ENCODE measurements around the gene EIPR1. TPM values are rescaled to one million over a fixed set of nuclear protein-coding genes. Genes with fewer than 3 reads are reported as not detected.

Gene EIPR1
- total RNA-seq, 1 experiment from 2014 or later: 27.8 TPM

GRCh38 chr2:3168230-3168891, 209.3 kb downstream of the EIPR1 start:
- H3K56ac ChIP-seq (ENCODE audit: insufficient read length, low read depth, low read length): no peak overlapping the region
- no peak for DNase-seq
- H3K18ac ChIP-seq (ENCODE audit: insufficient read length, low read depth, low read length): peak overlapping the region; percentile 15
- H3T11ph ChIP-seq (ENCODE audit: low read length): no peak overlapping the region
- Mint-ChIP-seq H3K27ac (peak overlapping the region in 1 of 3 experiments; percentile 93; a peak in 3 of 7 replicates), H3K27me3 (ENCODE audit: low read depth) (peaks cover 2% of the 10 kb centered on the region), H3K36me3 (ENCODE audit: insufficient read depth in 1 of 3, low read depth in 3 of 3) (peaks cover 14 to 31% (median 17%) of the 10 kb centered on the region in 3 experiments), H3K9me3 (peaks cover 18 to 19% of the 10 kb centered on the region in 2 experiments), H3K4me3 (no peak overlapping the region; a peak in 1 of 5 replicates), H3K4me1 (peaks cover 14 to 18% of the 10 kb centered on the region in 2 experiments)
- TF ChIP-seq, protein P1, sequence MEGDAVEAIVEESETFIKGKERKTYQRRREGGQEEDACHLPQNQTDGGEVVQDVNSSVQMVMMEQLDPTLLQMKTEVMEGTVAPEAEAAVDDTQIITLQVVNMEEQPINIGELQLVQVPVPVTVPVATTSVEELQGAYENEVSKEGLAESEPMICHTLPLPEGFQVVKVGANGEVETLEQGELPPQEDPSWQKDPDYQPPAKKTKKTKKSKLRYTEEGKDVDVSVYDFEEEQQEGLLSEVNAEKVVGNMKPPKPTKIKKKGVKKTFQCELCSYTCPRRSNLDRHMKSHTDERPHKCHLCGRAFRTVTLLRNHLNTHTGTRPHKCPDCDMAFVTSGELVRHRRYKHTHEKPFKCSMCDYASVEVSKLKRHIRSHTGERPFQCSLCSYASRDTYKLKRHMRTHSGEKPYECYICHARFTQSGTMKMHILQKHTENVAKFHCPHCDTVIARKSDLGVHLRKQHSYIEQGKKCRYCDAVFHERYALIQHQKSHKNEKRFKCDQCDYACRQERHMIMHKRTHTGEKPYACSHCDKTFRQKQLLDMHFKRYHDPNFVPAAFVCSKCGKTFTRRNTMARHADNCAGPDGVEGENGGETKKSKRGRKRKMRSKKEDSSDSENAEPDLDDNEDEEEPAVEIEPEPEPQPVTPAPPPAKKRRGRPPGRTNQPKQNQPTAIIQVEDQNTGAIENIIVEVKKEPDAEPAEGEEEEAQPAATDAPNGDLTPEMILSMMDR (conservative IDR thresholded peaks at IDR 0.05): no peak
- H3K79me2 ChIP-seq (ENCODE audit: insufficient read depth, low read length): no peaks in the 10 kb centered on the region
- no peak overlapping the region for H4K8ac ChIP-seq (replicated peaks; ENCODE audit: insufficient read length, low read depth, low read length)
- no peaks in the 10 kb centered on the region for H3K27me3 ChIP-seq (ENCODE audit: insufficient read depth, low read length)
- no peak overlapping the region for H2BK20ac ChIP-seq (ENCODE audit: low read depth, low read length, poor library complexity, severe bottlenecking)
- no peak overlapping the region for H2BK120ac ChIP-seq (ENCODE audit: low read depth, low read length, poor library complexity, severe bottlenecking)
- H2BK5ac ChIP-seq (ENCODE audit: insufficient read length, low read length): no peak overlapping the region
- H3K79me1 ChIP-seq (ENCODE audit: insufficient read depth, low read depth, low read length, poor library complexity, severe bottlenecking): no peaks in the 10 kb centered on the region
- H4K91ac ChIP-seq (ENCODE audit: insufficient read length, low read depth, low read length): no peak overlapping the region
- no peak overlapping the region for H3K9ac ChIP-seq (ENCODE audit: extremely low read depth, insufficient read length, low read length)
- no peak overlapping the region for H3K23ac ChIP-seq (ENCODE audit: insufficient read length, low read depth, low read length)
- H3K4me2 ChIP-seq (ENCODE audit: insufficient read depth, insufficient read length, low read length): no peak overlapping the region
- H3K27ac ChIP-seq (ENCODE audit: insufficient read length, low read depth, low read length): no peak overlapping the region
- H3K14ac ChIP-seq (ENCODE audit: insufficient read depth, low read length): no peak overlapping the region; the same call in 1 of the 2 replicates
- H2BK12ac ChIP-seq (ENCODE audit: insufficient read length, low read depth, low read length): no peak overlapping the region
- no peak overlapping the region for H2AK5ac ChIP-seq (ENCODE audit: insufficient read length, low read length)
- no peaks in the 10 kb centered on the region for H4K20me1 ChIP-seq (ENCODE audit: control insufficient read depth, insufficient read depth, insufficient read length)
- H3K4me1 ChIP-seq (ENCODE audit: insufficient read depth, low read length): no peaks in the 10 kb centered on the region; the same call in 1 of the 2 replicates
- WGBS (ENCODE audit: extremely low coverage, insufficient read length, low lambda C conversion rate): no CpG with 5 or more reads among the region's 17 CpGs
- H2AFZ ChIP-seq (ENCODE audit: low read length): no peak overlapping the region
- H4K5ac ChIP-seq (ENCODE audit: insufficient read length, low read depth, low read length): no peak overlapping the region
- peaks cover under 1% of the 10 kb centered on the region for H3K9me3 ChIP-seq (ENCODE audit: control insufficient read depth, low read depth, low read length)
- no peak overlapping the region for H2BK15ac ChIP-seq (ENCODE audit: low read depth, low read length)
- H3K4ac ChIP-seq (ENCODE audit: low read depth, low read length): no peak overlapping the region; the same call in 1 of the 2 replicates
- H3K23me2 ChIP-seq (ENCODE audit: insufficient read length, low read depth, low read length, poor library complexity, severe bottlenecking): peaks cover 3% of the 10 kb centered on the region
